ENCODE data around the gene ZNF280B. TPM values are rescaled to one million over a fixed set of nuclear protein-coding genes. Genes with fewer than 3 reads are reported as not detected.
"Not testable (repeated sequence)": the region's sequence is repeated elsewhere in the genome, so short reads cannot be mapped to it uniquely, and the experiment has no call there.

The ZNF280B gene
- polyA plus RNA-seq, 3 donors = 0.04 TPM; not detected in 2

- TF ChIP-seq CTCF (IDR thresholded peaks at IDR 0.05) = no peak
- no peak for DNase-seq
- H3K79me2 ChIP-seq (ENCODE audit: insufficient read depth, low read length) = no peaks in the 10 kb centered on the region
- H3K36me3 Mint-ChIP-seq = no peaks in the 10 kb centered on the region
- peaks cover 0 to under 1% of the 10 kb centered on the region in 2 donors for H3K9me3 ChIP-seq (replicated peaks in 1 of 2; ENCODE audit: control insufficient read depth in 1 of 2, insufficient read depth in 1 of 2, low read length in 2 of 2)
- no peaks in the 10 kb centered on the region for H3K36me3 ChIP-seq (replicated peaks in 1 of 2; ENCODE audit: control insufficient read depth in 1 of 2, insufficient read depth in 2 of 2, low read length in 2 of 2)
- H3K4me3 Mint-ChIP-seq = no peak overlapping the region
- H3K4me1 ChIP-seq (ENCODE audit: control insufficient read depth in 1 of 2, insufficient read depth in 2 of 2, low read length in 2 of 2) = no peaks in the 10 kb centered on the region
- no peak overlapping the region for H3K4me3 ChIP-seq (replicated peaks in 1 of 3; ENCODE audit: low read depth in 2 of 3, low read length in 3 of 3)
- no peaks in the 10 kb centered on the region for H3K27me3 ChIP-seq (ENCODE audit: control insufficient read depth in 2 of 2, insufficient read depth in 2 of 2, low read length in 2 of 2)
- intact Hi-C loops (cut with micrococcal nuclease) = no loop called here
- no peak overlapping the region for H3K4me2 ChIP-seq (replicated peaks; ENCODE audit: extremely low read depth, low read length, poor library complexity, severe bottlenecking)
- H3K9me3 Mint-ChIP-seq = peaks cover 0 to 8% (median under 1%) of the 10 kb centered on the region in 7 donors
- H2AFZ ChIP-seq (ENCODE audit: insufficient read depth, low read depth, low read length, poor library complexity, severe bottlenecking) = no peak overlapping the region
- H3K4me1 Mint-ChIP-seq = peaks cover 6% of the 10 kb centered on the region
- no peaks in the 10 kb centered on the region for H4K20me1 ChIP-seq (ENCODE audit: insufficient read depth, low read length)
- peaks cover 0 to 18% (median 11%) of the 10 kb centered on the region in 3 donors for H3K27me3 Mint-ChIP-seq (ENCODE audit: low read depth in 3 of 3)
- no peak overlapping the region for H3K27ac ChIP-seq (ENCODE audit: low read depth in 1 of 2, low read length in 2 of 2)
- H3K9ac ChIP-seq (ENCODE audit: insufficient read depth, low read length, poor library complexity, severe bottlenecking) = no peak overlapping the region
- no peak overlapping the region for H3K27ac Mint-ChIP-seq
Observed at GRCh38 chr22:22515890-22516289, 7.3 kb upstream of the ZNF280B start.

GRCh38 chr22:22514431-22514830 lies 5.9 kb upstream of the ZNF280B start:
- H3K9ac ChIP-seq (ENCODE audit: insufficient read depth, low read length, poor library complexity, severe bottlenecking); DNase-seq; H3K4me3 ChIP-seq (replicated peaks in 1 of 3; ENCODE audit: low read depth in 2 of 3, low read length in 3 of 3); H3K36me3 ChIP-seq (replicated peaks in 1 of 2; ENCODE audit: control insufficient read depth in 1 of 2, insufficient read depth in 2 of 2, low read length in 2 of 2); H3K9me3 ChIP-seq (replicated peaks in 1 of 2; ENCODE audit: control insufficient read depth in 1 of 2, insufficient read depth in 1 of 2, low read length in 2 of 2); H3K79me2 ChIP-seq (ENCODE audit: insufficient read depth, low read length); H3K36me3 Mint-ChIP-seq; H3K4me3 Mint-ChIP-seq; H3K27ac ChIP-seq (ENCODE audit: low read depth in 1 of 2, low read length in 2 of 2); H2AFZ ChIP-seq (ENCODE audit: insufficient read depth, low read depth, low read length, poor library complexity, severe bottlenecking); H3K27ac Mint-ChIP-seq; intact Hi-C loops (cut with micrococcal nuclease); H3K4me1 Mint-ChIP-seq; H3K27me3 ChIP-seq (ENCODE audit: control insufficient read depth in 2 of 2, insufficient read depth in 2 of 2, low read length in 2 of 2); H3K4me2 ChIP-seq (replicated peaks; ENCODE audit: extremely low read depth, low read length, poor library complexity, severe bottlenecking); H3K4me1 ChIP-seq (ENCODE audit: control insufficient read depth in 1 of 2, insufficient read depth in 2 of 2, low read length in 2 of 2); H4K20me1 ChIP-seq (ENCODE audit: insufficient read depth, low read length): not testable (repeated sequence)
- peaks cover 0 to 18% (median 7%) of the 10 kb centered on the region in 3 donors for H3K27me3 Mint-ChIP-seq (ENCODE audit: low read depth in 3 of 3)
- H3K9me3 Mint-ChIP-seq = peaks cover 7 to 16% (median 11%) of the 10 kb centered on the region in 7 donors
- WGBS (ENCODE audit: insufficient coverage) = 92% methylated on average over 5 of the region's 8 CpGs

Data from CD14-positive monocyte (primary cell).